ENCODE data around the gene PLXND1. TPM values are rescaled to one million over a fixed set of nuclear protein-coding genes. Genes with fewer than 3 reads are reported as not detected.

The PLXND1 gene
- total and polyA plus RNA-seq, 8 donors = 15.5 to 66.2 (median 28.5) TPM

Other genes with a start within 250 kb of the PLXND1 start
- under 1 TPM; 0.43 to 0.95 (median 0.79) TPM for gene EFCAB12, start 178.0 kb downstream of the PLXND1 start, total RNA-seq
- gene EFCAB12, start 178.0 kb downstream of the PLXND1 start, polyA plus RNA-seq = 1 to 10 TPM; 1.7 to 2.0 TPM
- gene MBD4, start 166.7 kb downstream of the PLXND1 start, total RNA-seq = 10 to 100 TPM; 11.8 to 19.7 (median 15.0) TPM
- 10 to 100 TPM in 1 of 2 donors, 1 to 10 TPM in 1; 8.4 to 16.0 TPM for gene MBD4, start 166.7 kb downstream of the PLXND1 start, polyA plus RNA-seq
- gene IFT122, start 166.5 kb downstream of the PLXND1 start, total RNA-seq = 10 to 100 TPM; 15.3 to 25.6 (median 20.9) TPM
- 10 to 100 TPM; 19.8 to 37.1 TPM for gene IFT122, start 166.5 kb downstream of the PLXND1 start, polyA plus RNA-seq
- gene RHO, start 78.0 kb downstream of the PLXND1 start, total RNA-seq = not detected
- gene RHO, start 78.0 kb downstream of the PLXND1 start, polyA plus RNA-seq = under 1 TPM in 1 of 2 donors, not detected in 1; 0.05 TPM
- gene H1-8, start 63.5 kb downstream of the PLXND1 start, total RNA-seq = not detected
- not detected for gene H1-8, start 63.5 kb downstream of the PLXND1 start, polyA plus RNA-seq

All from pancreas (tissue), 8 donors.